Colon (tissue), 2 donors: Measurements from ENCODE around the gene NABP1.

Experiments
- FAIRE-seq: peaks from 2 replicates; lab custom pipeline; 2012; peaks lifted over from hg19 to GRCh38; lab: Jason Lieb, UNC
- donor health status: control.
- donor health status: control.

The NABP1 gene

DNA sequence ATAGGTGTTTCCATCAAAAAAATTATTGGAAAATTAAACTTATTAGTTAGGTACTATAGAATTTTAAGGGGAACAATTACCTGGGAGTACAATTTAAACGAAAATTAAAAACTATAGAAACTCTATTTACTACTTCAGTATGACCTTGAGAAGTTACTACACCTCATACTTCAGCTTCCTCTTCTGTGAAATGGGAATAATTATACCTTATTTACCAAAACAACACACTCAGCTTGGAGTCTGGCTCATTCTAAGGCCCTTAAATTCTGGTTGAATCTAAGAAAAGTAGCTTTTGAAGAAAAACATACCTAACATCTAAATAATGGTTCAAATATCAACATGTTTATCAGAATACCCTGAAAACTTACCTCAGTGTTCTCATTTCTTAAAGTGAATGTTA is 2.7 kb downstream of the NABP1 start:
- peak; percentile 10 for FAIRE-seq

GRCh38 chr2:191682126-191682525 is 4.2 kb downstream of the NABP1 start:
- no peak for FAIRE-seq

- no peak for FAIRE-seq
These were observed 8.1 kb downstream of the NABP1 start for GRCh38 chr2:191686066-191686465.

- FAIRE-seq = no peak
These were observed 8.8 kb downstream of the NABP1 start for GRCh38 chr2:191686729-191687128.

GRCh38 chr2:191687867-191688266 is 9.9 kb downstream of the NABP1 start:
- no peak for FAIRE-seq

DNA sequence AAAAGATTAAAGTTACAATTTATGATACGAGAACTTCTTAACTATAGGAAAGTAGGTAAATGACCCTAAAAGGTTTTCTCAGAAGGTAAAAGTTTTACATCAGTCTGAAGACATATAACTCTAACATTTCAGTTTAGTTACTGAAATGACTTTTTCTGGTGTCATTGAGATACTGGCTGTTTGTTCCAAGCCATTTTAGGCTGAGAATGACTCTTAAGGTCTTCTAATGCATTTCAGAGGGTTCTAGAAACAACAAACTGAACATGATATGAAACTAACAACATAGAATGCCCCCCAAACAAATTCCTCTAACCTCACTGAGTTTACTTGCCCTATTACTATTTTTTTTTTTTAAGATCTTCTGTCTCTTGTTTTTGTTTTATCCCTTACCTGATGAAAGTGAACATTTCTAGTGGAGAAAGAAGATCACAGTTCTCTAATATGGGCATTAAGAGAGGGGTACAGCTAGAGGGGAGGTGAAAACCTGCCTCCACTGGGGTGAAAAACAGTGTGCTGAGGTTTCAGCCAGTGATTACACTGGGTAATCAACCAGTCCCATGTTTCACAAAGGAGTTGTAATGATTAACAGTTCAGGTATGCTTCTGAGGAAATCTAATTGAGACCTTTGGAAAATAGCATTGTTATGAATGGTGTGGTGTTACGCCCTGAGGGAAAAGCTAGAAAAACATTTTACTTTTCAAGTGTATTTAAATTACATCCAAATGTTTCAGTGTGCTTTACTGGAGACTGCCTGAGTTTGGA is 11.2 kb downstream of the NABP1 start:
- no peak for FAIRE-seq

- FAIRE-seq = no peak
These were observed 12.4 kb downstream of the NABP1 start for GRCh38 chr2:191690327-191690726.

GRCh38 chr2:191691016-191691735 is 13.2 kb downstream of the NABP1 start:
- FAIRE-seq = peak; percentile 85

GRCh38 chr2:191691898-191692297 is 14.0 kb downstream of the NABP1 start:
- no peak for FAIRE-seq

DNA sequence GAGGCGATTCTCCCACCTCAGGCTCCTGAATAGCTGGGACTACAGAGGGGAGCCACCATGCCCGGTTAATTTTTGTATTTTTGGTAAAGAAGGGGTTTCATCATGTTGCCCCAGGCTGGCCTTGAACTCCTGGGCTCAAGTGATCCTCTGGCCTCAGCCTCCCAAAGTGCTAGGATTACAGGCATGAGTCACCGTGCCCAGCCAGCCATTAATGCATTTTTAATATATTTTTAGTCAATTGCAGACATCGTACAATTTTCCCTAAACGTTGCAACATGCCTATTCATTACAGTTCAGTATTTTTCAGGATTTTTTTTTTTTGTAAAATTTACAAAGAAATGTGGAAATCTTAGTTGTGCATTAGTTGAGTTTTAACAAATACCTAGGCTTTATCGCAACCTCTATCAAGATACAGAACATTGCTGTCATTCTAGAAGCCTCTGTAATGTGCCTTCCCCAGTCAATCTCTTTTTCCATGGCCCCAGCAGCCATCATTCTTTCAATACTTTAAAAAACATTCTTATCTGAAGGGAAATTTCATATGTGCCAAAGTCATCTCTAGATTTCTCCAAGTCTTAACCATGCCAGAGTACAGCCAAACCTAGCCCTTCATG is 14.7 kb downstream of the NABP1 start:
- FAIRE-seq = no peak

- no peak for FAIRE-seq
These were observed 15.2 kb downstream of the NABP1 start for GRCh38 chr2:191693166-191693565.

GRCh38 chr2:191693778-191694177 is 15.8 kb downstream of the NABP1 start:
- FAIRE-seq = no peak

- FAIRE-seq = no peak
These were observed 18.1 kb downstream of the NABP1 start for GRCh38 chr2:191696001-191696400.

DNA sequence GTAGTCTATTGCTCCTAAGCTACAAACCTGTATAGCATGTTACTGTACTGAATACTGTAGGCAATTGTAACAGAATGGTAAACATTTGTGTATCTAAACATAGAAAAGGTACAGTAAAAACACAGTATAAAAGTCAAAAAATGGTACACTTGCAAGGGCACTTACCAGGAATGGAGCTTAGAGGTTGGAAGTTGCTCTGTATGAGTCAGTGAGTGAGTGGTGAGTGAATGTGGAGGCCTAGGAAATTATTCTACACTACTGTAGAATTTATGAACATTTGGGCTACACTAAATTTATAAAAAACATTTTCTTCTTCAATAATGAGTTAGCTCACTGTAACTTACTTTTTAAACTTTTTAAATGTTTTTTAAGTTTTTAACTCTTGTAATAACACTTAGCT is 19.0 kb downstream of the NABP1 start:
- no peak for FAIRE-seq

DNA sequence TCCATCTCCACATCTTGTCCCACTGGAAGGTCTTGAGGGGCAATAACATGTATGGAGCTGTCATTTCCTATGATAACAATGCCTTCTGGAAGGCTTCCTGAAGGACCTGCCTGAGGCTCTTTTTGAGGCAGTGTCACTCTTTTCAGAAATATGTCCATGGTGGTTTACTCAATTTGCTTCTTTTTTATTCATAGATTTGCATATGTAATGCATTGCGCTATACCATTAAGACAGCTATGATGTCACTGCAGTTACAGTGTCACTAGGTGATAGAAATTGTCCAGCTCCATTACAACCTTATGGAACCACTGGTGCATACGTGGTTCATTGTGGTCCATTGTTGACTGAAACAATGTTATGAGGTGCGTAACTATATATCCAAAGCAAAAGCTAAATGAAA is 19.9 kb downstream of the NABP1 start:
- no peak for FAIRE-seq

DNA sequence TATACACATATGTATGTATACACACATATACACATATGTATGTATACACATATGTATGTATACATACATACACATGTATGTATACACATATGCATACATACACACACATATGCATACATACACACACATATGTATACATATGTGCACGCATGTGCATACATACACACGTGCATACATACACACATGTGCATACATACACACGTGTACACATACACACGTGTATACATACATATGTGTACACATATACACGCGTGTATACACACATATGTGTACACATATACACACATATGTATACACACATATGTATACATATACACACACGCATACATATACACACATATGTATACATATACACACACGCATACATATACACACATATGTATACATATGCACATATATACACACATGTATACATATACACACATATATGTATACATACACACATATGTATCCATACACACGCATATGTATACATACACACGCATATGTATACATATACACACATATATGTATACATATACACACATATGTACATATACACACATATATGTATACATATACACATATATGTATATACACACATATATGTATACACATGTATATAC is 21.5 kb downstream of the NABP1 start:
- FAIRE-seq = peak; percentile 21

DNA sequence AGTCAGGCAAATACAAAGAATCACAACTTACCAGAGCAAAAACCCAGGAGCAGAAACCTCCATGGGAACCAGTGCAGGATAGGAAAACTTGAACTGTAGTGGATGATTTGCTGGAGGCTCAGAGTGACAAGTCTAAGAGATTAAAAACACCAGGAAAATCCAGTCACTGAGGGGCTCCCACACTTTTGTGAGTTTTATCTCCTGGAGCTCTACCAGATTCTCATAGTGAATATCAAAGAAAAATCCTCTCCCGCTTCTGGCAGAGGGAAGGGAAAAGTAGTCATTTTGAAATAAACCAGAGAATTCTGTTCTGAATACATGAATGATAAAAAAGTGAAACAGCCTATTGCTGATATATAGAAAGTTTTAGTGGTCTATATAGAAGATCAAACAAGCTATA is 23.1 kb downstream of the NABP1 start:
- no peak for FAIRE-seq

DNA sequence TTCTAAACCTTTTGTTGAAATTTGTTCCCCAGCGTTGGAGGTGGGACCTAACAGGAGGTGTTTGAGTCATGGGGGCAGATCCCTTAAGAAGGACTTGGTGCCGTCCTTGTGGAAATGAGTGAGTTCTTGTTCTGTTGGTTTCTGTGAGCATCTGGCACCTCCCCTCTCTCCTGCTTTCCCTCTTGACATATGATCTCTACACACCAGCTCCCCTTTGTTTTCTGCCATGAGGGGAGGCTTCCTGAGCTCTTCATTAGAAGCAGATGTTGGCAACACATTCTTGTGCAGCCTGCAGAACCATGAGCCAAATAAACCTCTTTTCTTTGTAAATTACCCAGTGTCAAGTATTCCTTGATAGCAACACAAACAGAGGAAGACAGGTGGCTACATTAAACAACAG is 23.8 kb downstream of the NABP1 start:
- no peak for FAIRE-seq

- no peak for FAIRE-seq
These were observed 25.3 kb downstream of the NABP1 start for GRCh38 chr2:191703079-191703725.

- FAIRE-seq = no peak
These were observed 27.1 kb downstream of the NABP1 start for GRCh38 chr2:191705084-191705483.

GRCh38 chr2:191705701-191706100 is 27.8 kb downstream of the NABP1 start:
- no peak for FAIRE-seq

DNA sequence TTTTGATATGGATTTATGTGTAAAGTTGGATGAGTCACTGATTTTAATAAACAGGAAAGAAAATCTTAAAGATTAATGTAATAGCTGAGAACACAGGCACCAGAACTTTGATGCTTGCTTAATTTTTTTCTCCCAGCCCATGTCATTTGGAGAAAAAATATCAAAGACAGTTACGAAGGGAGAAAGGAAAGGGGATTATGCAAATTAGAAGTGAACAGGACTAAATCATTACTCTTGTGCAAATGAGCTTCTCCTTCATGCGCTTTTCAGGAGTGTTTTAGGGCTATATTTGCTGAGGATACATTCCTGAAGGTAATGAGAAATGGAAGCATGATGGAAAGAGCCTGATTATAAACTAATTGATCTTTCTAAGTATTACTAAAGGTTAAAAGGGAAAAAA is 28.9 kb downstream of the NABP1 start:
- FAIRE-seq = no peak
